Measurements from ENCODE around the gene ST3GAL4. TPM values are rescaled to one million over a fixed set of nuclear protein-coding genes. Genes with fewer than 3 reads are reported as not detected.

Gene ST3GAL4
- total RNA-seq, 2 donors from 2014 or later: 123 to 304 TPM

GRCh38 chr11:126310200-126310991 is 45.1 kb upstream of the ST3GAL4 start:
- H3K9ac ChIP-seq (ENCODE audit: low read depth in 2 of 2, low read length in 2 of 2): no peak overlapping the region

GRCh38 chr11:126310992-126311310 is 44.5 kb upstream of the ST3GAL4 start:
- H3K36me3 ChIP-seq: no peaks in the 10 kb centered on the region
- no peak for DNase-seq

More at GRCh38 chr11:126310200-126310991, 45.1 kb upstream of the ST3GAL4 start:
- Histone ChIP-seq H3K27me3 (no peaks in the 10 kb centered on the region), H3K4me1 (peaks cover 4% of the 10 kb centered on the region), H3K4me3 (no peak overlapping the region), H3K27ac (no peak overlapping the region), H3K9me3 (no peaks in the 10 kb centered on the region), H3K36me3 (no peaks in the 10 kb centered on the region)
- intact Hi-C loops (cut with DNase I): loop anchor here (2.0 to 10.0 kb wide), 3 partner anchors 42 to 170 kb away; no protein-coding TSS in a partner anchor
- TF ChIP-seq, protein P1, sequence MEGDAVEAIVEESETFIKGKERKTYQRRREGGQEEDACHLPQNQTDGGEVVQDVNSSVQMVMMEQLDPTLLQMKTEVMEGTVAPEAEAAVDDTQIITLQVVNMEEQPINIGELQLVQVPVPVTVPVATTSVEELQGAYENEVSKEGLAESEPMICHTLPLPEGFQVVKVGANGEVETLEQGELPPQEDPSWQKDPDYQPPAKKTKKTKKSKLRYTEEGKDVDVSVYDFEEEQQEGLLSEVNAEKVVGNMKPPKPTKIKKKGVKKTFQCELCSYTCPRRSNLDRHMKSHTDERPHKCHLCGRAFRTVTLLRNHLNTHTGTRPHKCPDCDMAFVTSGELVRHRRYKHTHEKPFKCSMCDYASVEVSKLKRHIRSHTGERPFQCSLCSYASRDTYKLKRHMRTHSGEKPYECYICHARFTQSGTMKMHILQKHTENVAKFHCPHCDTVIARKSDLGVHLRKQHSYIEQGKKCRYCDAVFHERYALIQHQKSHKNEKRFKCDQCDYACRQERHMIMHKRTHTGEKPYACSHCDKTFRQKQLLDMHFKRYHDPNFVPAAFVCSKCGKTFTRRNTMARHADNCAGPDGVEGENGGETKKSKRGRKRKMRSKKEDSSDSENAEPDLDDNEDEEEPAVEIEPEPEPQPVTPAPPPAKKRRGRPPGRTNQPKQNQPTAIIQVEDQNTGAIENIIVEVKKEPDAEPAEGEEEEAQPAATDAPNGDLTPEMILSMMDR (IDR thresholded peaks at IDR 0.05): peak; percentile 85
- DNase-seq: peak; percentile 81

GRCh38 chr11:126311401-126312291 is 43.8 kb upstream of the ST3GAL4 start:
- H3K27me3 ChIP-seq: no peaks in the 10 kb centered on the region
- H3K4me3 ChIP-seq: no peak overlapping the region
- H3K36me3 ChIP-seq: no peaks in the 10 kb centered on the region
- peaks cover 4% of the 10 kb centered on the region for H3K4me1 ChIP-seq
- H3K27ac ChIP-seq: no peak overlapping the region
- TF ChIP-seq, protein P1 (IDR thresholded peaks at IDR 0.05): no peak
- DNase-seq: no peak
- intact Hi-C loops (cut with DNase I): loop anchor here (2.0 to 10.0 kb wide), 3 partner anchors 41 to 169 kb away; no protein-coding TSS in a partner anchor
- no peak overlapping the region for H3K9ac ChIP-seq (ENCODE audit: low read depth in 2 of 2, low read length in 2 of 2)
- H3K9me3 ChIP-seq: no peaks in the 10 kb centered on the region

More at GRCh38 chr11:126310992-126311310, 44.5 kb upstream of the ST3GAL4 start:
- Histone ChIP-seq H3K27ac (no peak overlapping the region), H3K4me1 (peaks cover 4% of the 10 kb centered on the region), H3K9ac (ENCODE audit: low read depth in 2 of 2, low read length in 2 of 2) (no peak overlapping the region), H3K27me3 (no peaks in the 10 kb centered on the region), H3K9me3 (no peaks in the 10 kb centered on the region), H3K4me3 (no peak overlapping the region)
- intact Hi-C loops (cut with DNase I): loop anchor here (2.0 to 10.0 kb wide), 3 partner anchors 41 to 170 kb away; no protein-coding TSS in a partner anchor
- TF ChIP-seq, protein P1 (IDR thresholded peaks at IDR 0.05): no peak

- peak; percentile 52 for DNase-seq
- TF ChIP-seq, protein P1 (IDR thresholded peaks at IDR 0.05): no peak
- Histone ChIP-seq H3K9me3 (no peaks in the 10 kb centered on the region), H3K4me3 (no peak overlapping the region), H3K27me3 (no peaks in the 10 kb centered on the region), H3K27ac (peak overlapping the region; percentile 52), H3K36me3 (no peaks in the 10 kb centered on the region), H3K9ac (ENCODE audit: low read depth in 2 of 2, low read length in 2 of 2) (no peak overlapping the region), H3K4me1 (peaks cover 4% of the 10 kb centered on the region)
- intact Hi-C loops (cut with DNase I): loop anchor here (5.0 to 10.0 kb wide), 2 partner anchors 39 to 122 kb away; no protein-coding TSS in a partner anchor
Observed at GRCh38 chr11:126312961-126313360, 42.5 kb upstream of the ST3GAL4 start.

GRCh38 chr11:126313826-126314225 is 41.7 kb upstream of the ST3GAL4 start:
- Histone ChIP-seq H3K4me1 (peaks cover 4% of the 10 kb centered on the region), H3K9ac (ENCODE audit: low read depth in 2 of 2, low read length in 2 of 2) (no peak overlapping the region), H3K4me3 (no peak overlapping the region), H3K27me3 (no peaks in the 10 kb centered on the region), H3K36me3 (no peaks in the 10 kb centered on the region), H3K9me3 (no peaks in the 10 kb centered on the region), H3K27ac (no peak overlapping the region)
- TF ChIP-seq, protein P1 (IDR thresholded peaks at IDR 0.05): no peak
- DNase-seq: no peak
- intact Hi-C loops (cut with DNase I): loop anchor here (5.0 to 10.0 kb wide), 2 partner anchors 38 to 121 kb away; no protein-coding TSS in a partner anchor

Measured in colonic mucosa (tissue), 4 donors.